Measurements from ENCODE around the gene PRR16.

PRR16 gene

DNA sequence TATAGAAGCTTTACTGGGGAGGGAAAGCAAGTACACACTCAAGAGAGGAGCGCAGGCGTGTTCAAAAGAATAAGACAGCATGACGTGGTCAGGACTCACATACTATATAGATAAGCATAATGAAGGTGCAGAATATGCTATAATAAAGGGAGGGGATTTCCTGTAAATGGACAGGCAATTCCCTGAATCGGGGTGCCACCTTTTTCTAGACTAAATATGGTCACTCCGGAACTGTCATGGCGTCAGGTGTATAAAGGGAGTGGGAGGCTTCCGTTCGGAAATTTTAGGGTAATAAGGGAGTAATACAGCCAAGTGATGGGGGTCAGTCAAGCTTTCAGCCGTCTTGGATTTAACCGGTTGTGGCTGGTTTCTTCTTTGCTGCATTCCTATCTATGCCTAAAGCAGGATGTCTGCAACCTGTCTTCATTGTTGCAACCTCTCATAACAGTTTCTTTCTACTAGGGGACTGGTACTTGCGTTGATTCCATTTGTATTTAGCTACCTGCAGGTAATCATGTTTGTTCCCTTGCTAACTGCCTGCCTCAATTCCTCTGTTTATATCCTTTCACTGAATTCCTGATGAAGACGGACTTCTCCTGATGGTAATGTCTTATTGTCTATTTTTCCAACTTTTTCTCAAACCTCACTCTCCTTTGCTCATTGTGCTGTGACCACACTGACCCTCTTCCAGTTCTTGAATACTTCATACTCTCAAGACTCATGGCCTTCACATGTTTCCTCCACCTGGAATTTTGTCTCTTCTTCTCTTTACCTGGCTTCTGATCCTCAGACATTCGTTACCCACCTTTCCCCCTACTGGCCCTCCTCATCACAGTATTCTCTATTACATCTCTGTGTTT lies 48.9 kb downstream of the PRR16 start:
- in situ Hi-C loops (cut with HindIII; ENCODE audit: low sequenced_read_pairs) = no loop called here

DNA sequence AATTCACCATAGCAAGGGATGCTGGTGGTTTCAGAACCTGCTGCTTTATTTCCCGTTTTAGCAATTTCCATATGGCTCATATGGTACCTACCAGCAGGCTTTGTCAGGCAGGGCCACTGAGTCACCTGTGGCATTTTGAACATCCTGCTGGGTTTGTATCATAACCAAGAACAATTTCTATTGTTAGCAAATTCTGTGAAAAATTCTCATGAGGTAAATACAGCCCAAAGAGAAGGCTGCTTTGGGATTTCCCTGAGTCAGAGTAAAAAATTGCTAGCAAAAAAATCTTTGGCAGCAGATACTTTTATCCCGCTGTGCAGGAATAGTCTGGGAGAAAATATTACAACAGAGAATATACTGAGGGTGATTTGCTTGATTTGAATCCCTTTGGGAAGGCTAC lies 52.7 kb downstream of the PRR16 start:
- in situ Hi-C loops (cut with HindIII; ENCODE audit: low sequenced_read_pairs) = no loop called here

- in situ Hi-C loops (cut with HindIII; ENCODE audit: low sequenced_read_pairs) = no loop called here
Measured at GRCh38 chr5:120517607-120518252, 53.6 kb downstream of the PRR16 start.

GRCh38 chr5:120518581-120518980 lies 54.5 kb downstream of the PRR16 start:
- in situ Hi-C loops (cut with HindIII; ENCODE audit: low sequenced_read_pairs) = no loop called here

DNA sequence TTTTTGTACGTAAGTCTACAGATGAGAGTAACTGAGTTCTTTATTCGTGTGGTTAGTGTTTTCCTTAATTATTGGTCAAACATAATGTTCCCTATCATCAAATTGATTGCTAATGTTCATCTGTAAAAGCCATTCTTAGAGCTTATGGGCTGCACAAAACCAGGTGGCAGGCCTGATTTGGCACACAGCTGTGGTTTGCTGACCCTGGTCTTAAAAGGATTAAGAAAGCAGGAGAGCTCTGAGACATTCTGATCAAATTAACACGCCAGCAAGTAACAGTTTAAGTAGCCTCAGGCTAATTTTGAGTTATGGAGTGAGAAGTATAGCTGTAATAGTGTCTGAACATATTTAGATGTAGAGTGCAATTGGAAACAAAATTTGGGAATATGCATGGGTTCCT lies 63.2 kb downstream of the PRR16 start:
- in situ Hi-C loops (cut with HindIII; ENCODE audit: low sequenced_read_pairs) = no loop called here

GRCh38 chr5:120528609-120529008 lies 64.5 kb downstream of the PRR16 start:
- in situ Hi-C loops (cut with HindIII; ENCODE audit: low sequenced_read_pairs) = no loop called here

DNA sequence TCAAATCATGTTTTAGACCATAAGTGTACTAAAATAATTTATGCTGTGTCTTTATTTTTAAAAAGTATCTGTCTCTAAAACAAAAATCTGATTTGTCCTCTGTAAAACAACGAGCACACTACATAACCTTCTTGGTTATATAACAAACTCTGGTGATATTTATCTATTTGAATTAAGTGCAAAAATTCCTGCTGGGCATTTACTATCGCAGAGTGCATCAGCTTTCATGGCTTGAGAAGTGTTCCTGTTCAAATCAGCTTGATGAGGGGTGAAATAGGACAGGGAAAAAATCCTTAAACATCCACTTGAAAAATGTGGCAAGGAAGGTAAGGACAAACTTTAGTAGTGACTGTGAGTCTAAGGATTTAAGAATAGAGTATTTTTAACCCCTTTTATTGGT lies 65.3 kb downstream of the PRR16 start:
- in situ Hi-C loops (cut with HindIII; ENCODE audit: low sequenced_read_pairs) = no loop called here

DNA sequence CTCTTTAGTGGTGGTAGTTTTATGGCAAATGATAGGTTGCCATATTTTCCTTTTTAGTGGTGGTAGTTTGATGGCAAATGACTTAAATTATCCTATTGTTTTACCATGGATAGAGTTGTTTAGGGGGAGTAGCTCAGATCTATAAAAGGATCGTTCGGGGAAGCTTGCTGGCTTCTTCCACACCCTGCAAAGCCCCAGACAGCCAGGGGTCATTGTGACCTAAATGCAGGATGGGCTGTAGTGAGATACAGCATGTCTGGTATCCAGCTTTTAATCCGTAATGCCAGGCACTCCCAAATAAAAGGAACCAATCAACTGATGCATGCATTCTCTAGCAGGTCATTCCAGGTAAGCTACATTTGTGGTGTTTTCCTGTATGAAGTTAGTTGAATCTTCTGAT lies 67.1 kb downstream of the PRR16 start:
- in situ Hi-C loops (cut with HindIII; ENCODE audit: low sequenced_read_pairs) = no loop called here

GRCh38 chr5:120532835-120533234 lies 68.7 kb downstream of the PRR16 start:
- in situ Hi-C loops (cut with HindIII; ENCODE audit: low sequenced_read_pairs) = no loop called here

DNA sequence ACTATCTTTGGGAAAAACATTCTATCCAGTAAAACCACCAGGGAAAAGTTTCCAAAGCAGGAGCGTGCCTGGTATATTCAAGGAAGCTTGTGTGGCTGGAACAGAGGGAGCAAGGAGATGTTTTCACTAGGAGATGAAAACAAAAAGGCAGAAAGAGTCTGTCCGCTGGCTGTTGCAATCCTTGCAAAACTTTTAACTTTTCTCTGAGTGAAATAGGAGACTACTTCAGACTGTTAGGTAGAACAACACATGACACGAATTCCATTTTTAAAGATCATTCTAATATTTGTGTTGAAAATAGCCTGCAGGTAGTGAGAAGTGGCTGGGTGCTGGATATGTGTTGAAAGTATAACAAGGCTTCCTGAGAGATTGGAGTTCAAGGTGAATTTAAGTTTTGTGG lies 69.5 kb downstream of the PRR16 start:
- in situ Hi-C loops (cut with HindIII; ENCODE audit: low sequenced_read_pairs) = no loop called here

- in situ Hi-C loops (cut with HindIII; ENCODE audit: low sequenced_read_pairs) = no loop called here
Measured at GRCh38 chr5:120535900-120536299, 71.8 kb downstream of the PRR16 start.

GRCh38 chr5:120538149-120538548 lies 74.0 kb downstream of the PRR16 start:
- in situ Hi-C loops (cut with HindIII; ENCODE audit: low sequenced_read_pairs) = no loop called here

GRCh38 chr5:120538644-120539043 lies 74.5 kb downstream of the PRR16 start:
- in situ Hi-C loops (cut with HindIII; ENCODE audit: low sequenced_read_pairs) = no loop called here

- in situ Hi-C loops (cut with HindIII; ENCODE audit: low sequenced_read_pairs) = no loop called here
Measured at GRCh38 chr5:120539471-120539870, 75.4 kb downstream of the PRR16 start.

DNA sequence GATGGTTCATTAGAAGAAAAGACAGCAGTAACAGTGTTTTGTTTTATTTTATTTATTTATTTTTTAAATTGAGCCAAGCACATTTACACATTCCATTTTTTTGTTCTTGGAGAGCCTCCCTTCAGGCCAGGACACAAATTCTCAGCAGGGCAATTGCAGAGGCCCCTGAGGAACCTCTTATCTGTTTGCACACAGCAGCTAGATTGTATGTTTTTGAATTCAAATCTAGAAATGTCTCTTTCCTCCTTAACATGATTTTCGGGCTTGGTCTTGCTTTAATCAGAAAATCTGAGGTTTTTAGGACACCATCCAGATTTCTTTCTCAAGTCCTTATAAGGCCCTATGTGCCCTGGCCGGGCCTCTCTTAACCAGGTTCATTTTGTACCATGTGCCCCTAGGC lies 76.0 kb downstream of the PRR16 start:
- in situ Hi-C loops (cut with HindIII; ENCODE audit: low sequenced_read_pairs) = no loop called here

DNA sequence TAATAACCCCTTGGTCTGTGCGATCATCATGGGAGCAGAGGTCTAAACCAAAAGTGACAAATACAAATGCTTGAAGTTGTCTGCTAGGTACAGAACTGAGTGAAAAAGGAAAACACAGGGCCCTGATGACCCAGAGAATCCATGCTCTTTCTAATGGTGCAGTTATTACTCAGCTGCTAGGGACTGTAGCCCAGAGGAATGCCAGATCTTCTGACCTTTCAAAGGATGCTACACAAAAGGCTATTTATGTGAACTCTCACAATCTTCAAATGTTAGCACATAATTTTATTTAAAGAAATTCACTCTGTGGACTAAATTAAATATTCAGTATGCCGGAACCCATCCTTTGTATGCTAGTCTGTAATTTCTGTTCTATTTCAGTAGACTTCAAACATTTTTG lies 79.9 kb downstream of the PRR16 start:
- in situ Hi-C loops (cut with HindIII; ENCODE audit: low sequenced_read_pairs) = no loop called here

DNA sequence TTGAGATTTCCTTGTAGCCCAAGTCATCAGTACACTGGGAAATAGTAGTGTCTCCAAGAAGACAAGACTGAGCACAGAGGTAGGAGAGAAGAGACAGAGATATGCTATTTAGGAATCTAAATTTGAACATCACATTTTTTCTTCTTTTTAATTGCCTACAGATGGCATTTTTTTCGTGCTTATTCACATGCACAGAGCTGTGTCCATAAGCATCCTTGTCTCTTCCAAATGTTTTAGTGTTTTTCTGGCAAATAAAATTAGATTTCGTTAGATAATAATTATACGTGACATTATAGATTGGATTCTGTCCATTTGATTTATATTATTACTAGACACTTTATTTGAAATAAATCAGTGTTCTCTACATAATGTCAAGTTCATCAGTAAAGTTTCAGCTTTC lies 80.9 kb downstream of the PRR16 start:
- in situ Hi-C loops (cut with HindIII; ENCODE audit: low sequenced_read_pairs) = no loop called here

DNA sequence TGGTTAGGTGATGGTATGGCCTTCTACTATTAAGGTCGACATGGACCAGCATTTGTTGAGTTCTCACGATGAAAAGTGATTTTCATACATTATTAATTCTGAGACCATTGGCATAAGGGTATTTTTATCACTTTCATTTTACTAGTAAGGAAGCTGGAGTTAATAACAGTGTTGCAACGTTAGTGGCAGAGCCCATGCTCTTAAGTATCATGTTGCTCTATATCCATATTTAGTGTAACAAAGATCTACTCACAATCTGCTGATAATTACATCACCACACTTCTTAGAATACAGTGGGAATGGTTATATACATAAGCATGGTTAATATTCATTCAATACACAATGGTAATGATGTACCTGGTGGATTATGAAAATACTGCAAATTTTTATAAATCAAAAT lies 81.9 kb downstream of the PRR16 start:
- in situ Hi-C loops (cut with HindIII; ENCODE audit: low sequenced_read_pairs) = no loop called here

GRCh38 chr5:120546922-120547321 lies 82.8 kb downstream of the PRR16 start:
- in situ Hi-C loops (cut with HindIII; ENCODE audit: low sequenced_read_pairs) = no loop called here

GRCh38 chr5:120550358-120550757 lies 86.3 kb downstream of the PRR16 start:
- in situ Hi-C loops (cut with HindIII; ENCODE audit: low sequenced_read_pairs) = no loop called here

GRCh38 chr5:120552638-120553037 lies 88.5 kb downstream of the PRR16 start:
- in situ Hi-C loops (cut with HindIII; ENCODE audit: low sequenced_read_pairs) = no loop called here

- in situ Hi-C loops (cut with HindIII; ENCODE audit: low sequenced_read_pairs) = no loop called here
Measured at GRCh38 chr5:120555345-120555744, 91.2 kb downstream of the PRR16 start.

All from DLD1 (cell line).